ENCODE results near the gene BRD9. TPM values are rescaled to one million over a fixed set of nuclear protein-coding genes. Genes with fewer than 3 reads are reported as not detected.

The BRD9 gene
- total RNA-seq, 1 donor from 2014 or later, result 47.4 TPM

DNA sequence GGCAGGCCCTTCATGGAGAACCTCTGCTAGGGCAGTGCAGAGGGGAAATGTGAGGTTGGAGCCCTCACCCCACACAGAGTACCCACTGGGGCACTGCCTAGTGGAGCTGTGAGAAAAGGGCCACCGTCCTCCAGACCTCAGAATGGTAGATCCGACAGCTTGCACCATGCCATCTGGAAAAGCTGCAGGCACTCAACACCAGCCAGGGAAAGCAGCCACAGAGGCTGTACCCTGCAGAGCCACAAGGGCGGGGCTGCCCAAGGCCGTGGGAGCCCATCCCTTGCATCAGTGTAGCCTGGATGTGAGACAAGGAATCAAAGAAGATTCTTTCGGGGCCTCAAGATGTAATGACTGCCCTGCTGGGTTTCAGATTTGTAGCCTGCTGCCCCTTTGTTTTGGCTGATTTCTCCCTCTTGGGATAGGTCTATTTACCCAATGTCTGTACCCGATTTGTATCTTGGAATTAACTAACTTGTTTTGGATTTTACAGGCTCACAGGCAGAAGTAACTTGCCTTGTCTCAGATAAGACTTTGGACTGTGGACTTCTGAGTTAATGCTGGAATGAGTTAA, 25.2 kb downstream of the BRD9 start:
- Histone ChIP-seq H3K27ac (no peak overlapping the region), H3K27me3 (no peaks in the 10 kb centered on the region), H3K4me3 (no peak overlapping the region), H3K9me3 (no peaks in the 10 kb centered on the region), H3K36me3 (peaks cover 6 to 76% of the 10 kb centered on the region in 2 donors), H3K4me1 (peaks cover 21% of the 10 kb centered on the region)
- intact Hi-C loops (cut with DNase I), result no loop called here
- no peak for DNase-seq (ENCODE audit: extremely low spot score in 2 of 2)
- no peak for TF ChIP-seq POLR2A (IDR thresholded peaks at IDR 0.05)
- TF ChIP-seq, protein P1, sequence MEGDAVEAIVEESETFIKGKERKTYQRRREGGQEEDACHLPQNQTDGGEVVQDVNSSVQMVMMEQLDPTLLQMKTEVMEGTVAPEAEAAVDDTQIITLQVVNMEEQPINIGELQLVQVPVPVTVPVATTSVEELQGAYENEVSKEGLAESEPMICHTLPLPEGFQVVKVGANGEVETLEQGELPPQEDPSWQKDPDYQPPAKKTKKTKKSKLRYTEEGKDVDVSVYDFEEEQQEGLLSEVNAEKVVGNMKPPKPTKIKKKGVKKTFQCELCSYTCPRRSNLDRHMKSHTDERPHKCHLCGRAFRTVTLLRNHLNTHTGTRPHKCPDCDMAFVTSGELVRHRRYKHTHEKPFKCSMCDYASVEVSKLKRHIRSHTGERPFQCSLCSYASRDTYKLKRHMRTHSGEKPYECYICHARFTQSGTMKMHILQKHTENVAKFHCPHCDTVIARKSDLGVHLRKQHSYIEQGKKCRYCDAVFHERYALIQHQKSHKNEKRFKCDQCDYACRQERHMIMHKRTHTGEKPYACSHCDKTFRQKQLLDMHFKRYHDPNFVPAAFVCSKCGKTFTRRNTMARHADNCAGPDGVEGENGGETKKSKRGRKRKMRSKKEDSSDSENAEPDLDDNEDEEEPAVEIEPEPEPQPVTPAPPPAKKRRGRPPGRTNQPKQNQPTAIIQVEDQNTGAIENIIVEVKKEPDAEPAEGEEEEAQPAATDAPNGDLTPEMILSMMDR (IDR thresholded peaks at IDR 0.05), result no peak
- no peak for TF ChIP-seq POLR2AphosphoS5 (IDR thresholded peaks at IDR 0.05; ENCODE audit: insufficient read depth in 1 of 2, low read depth in 1 of 2)

DNA sequence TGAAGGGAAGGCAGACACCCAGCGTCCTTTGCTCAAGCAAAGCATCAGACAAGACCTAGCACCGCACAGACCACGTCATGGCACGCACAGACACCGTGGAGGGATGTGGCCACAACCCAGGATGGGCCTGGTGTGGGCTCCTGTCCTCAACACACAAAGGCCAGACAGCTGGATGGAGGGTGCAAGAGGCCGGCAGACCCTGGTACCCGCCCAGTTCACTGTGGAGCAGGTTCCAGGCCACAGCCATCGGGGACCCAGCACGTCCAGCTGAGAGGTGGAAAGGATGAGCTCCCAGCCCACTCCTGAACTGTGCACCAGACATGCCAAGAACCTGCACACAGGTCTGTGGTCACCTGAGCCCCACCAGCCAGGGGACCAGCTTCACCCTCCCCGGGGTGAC, 26.8 kb downstream of the BRD9 start:
- Histone ChIP-seq H3K4me3 (no peak overlapping the region), H3K9me3 (no peaks in the 10 kb centered on the region), H3K27me3 (no peaks in the 10 kb centered on the region), H3K4me1 (peaks cover 21% of the 10 kb centered on the region), H3K27ac (peak overlapping the region; percentile 27), H3K36me3 (peaks cover 6 to 60% of the 10 kb centered on the region in 2 donors)
- intact Hi-C loops (cut with DNase I), result no loop called here
- no peak for DNase-seq (ENCODE audit: extremely low spot score in 2 of 2)
- TF ChIP-seq POLR2A (IDR thresholded peaks at IDR 0.05), result no peak
- TF ChIP-seq, protein P1 (IDR thresholded peaks at IDR 0.05), result no peak
- no peak for TF ChIP-seq POLR2AphosphoS5 (IDR thresholded peaks at IDR 0.05; ENCODE audit: insufficient read depth in 1 of 2, low read depth in 1 of 2)

DNA sequence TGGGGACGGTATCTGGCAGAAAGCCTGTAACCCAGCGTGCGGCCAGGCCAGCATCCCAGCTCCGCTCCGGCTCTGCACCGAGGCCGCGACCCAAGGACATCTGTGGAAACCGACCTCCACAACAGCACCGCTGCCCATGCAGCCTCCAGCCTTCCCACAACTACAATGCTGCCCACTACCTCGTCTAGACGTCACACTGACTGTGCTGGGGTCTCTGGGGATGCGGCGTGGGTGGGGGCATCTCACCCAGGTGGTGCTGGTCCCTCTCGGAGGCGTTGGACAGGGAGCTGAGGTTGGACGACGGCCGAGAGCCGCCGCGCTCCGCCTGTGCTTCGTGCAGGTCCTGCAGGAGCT, 27.5 kb downstream of the BRD9 start:
- TF ChIP-seq POLR2A (IDR thresholded peaks at IDR 0.05) (no peak), POLR2AphosphoS5 (IDR thresholded peaks at IDR 0.05; ENCODE audit: insufficient read depth in 1 of 2, low read depth in 1 of 2) (no peak)
- TF ChIP-seq, protein P1 (IDR thresholded peaks at IDR 0.05), result no peak
- intact Hi-C loops (cut with DNase I), result no loop called here
- Histone ChIP-seq H3K9me3 (no peaks in the 10 kb centered on the region), H3K4me1 (peaks cover 21% of the 10 kb centered on the region), H3K27ac (peak overlapping the region; percentile 27), H3K36me3 (peaks cover 6 to 54% of the 10 kb centered on the region in 2 donors), H3K4me3 (no peak overlapping the region), H3K27me3 (no peaks in the 10 kb centered on the region)
- no peak for DNase-seq (ENCODE audit: extremely low spot score in 2 of 2)

DNA sequence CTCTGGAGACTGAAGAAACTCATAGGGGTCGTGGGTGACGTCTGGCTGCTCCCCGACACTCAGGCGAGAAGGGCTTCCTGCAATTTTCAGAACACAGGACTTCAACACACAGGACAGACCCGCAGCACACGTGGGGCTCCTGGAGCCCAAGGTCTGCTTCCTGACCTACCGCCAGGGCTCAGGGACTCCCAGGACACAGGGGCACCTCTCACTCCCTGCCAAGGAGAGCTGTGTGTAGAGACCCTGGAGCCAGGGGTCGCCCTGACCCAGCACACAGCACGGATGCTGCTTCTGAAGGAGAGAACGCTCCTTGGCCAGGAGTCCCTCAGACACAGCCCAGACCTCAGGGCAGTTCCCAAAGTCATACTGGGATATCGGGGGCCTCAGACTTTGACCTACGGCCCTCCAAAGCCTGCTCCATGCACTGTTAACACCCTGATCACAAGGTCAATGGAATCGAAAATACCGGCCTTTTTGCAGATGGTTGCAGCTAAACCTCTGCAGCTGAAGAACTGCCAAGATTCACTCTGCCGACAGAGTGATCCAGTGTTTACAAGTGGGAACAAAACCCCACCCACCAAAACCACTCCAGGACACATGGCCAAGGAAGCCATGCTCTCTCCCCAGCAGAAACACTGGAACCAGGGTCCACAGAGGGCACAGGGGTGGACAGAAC, 28.0 kb downstream of the BRD9 start:
- H3K9me3 ChIP-seq, result no peaks in the 10 kb centered on the region
- intact Hi-C loops (cut with DNase I), result loop anchor here (5.0 kb wide), 1 partner anchor 417 kb away; no protein-coding TSS in a partner anchor
- no peak overlapping the region for H3K4me3 ChIP-seq
- TF ChIP-seq POLR2A (IDR thresholded peaks at IDR 0.05) (no peak), POLR2AphosphoS5 (IDR thresholded peaks at IDR 0.05; ENCODE audit: insufficient read depth in 1 of 2, low read depth in 1 of 2) (no peak)
- TF ChIP-seq, protein P1 (IDR thresholded peaks at IDR 0.05), result no peak
- peaks cover 3 to 49% of the 10 kb centered on the region in 2 donors for H3K36me3 ChIP-seq
- H3K27ac ChIP-seq, result peak overlapping the region; percentile 27
- no peaks in the 10 kb centered on the region for H3K27me3 ChIP-seq
- DNase-seq (ENCODE audit: extremely low spot score in 2 of 2), result no peak
- peaks cover 21% of the 10 kb centered on the region for H3K4me1 ChIP-seq

DNA sequence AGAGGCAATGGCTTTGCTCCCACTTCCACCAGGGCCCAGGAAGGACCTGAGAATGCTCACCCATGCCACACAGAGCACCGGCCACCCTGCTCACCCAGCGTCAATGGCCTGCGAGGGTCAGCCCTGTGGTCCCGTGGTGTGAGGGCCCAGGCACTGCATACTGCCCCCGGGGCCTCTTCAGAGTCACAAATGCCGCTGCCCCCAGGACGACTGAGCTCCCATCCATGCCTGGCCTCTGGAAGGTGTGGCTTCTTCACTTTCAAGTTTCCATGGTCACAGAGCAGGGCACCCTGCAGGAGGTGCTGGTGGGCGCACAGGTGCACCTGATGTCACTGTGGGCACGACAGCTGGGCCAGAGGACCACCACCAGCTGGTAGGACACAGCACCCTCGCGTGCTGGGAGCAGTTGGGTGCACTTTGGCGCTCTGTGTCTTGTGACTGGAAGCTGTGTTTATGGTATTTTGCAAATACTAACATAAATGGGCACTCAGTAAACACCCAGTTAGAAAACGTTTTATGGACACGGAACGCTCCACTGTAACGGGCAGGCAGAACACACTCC, 29.3 kb downstream of the BRD9 start:
- intact Hi-C loops (cut with DNase I), result loop anchor here (5.0 kb wide), 1 partner anchor 416 kb away; no protein-coding TSS in a partner anchor
- Histone ChIP-seq H3K4me1 (peaks cover 21% of the 10 kb centered on the region), H3K27me3 (no peaks in the 10 kb centered on the region), H3K36me3 (peaks cover 0 to 36% of the 10 kb centered on the region in 2 donors), H3K4me3 (no peak overlapping the region), H3K27ac (no peak overlapping the region), H3K9me3 (no peaks in the 10 kb centered on the region)
- no peak for DNase-seq (ENCODE audit: extremely low spot score in 2 of 2)
- TF ChIP-seq POLR2A (IDR thresholded peaks at IDR 0.05) (no peak), POLR2AphosphoS5 (IDR thresholded peaks at IDR 0.05; ENCODE audit: insufficient read depth in 1 of 2, low read depth in 1 of 2) (no peak)
- TF ChIP-seq, protein P1 (IDR thresholded peaks at IDR 0.05), result no peak

Data from vagina (tissue), 2 donors.